VCaP (cell line): ENCODE measurements around the gene ATP2B3.

Experiments
- H3K27ac ChIP-seq: fragments of 450-650 bp; 2 replicates; pipeline ENCODE4 v1.5.1; 2017
- CTCF ChIP-seq: fragments of 450-650 bp; conservative IDR thresholded peaks from 2 replicates; pipeline ENCODE4 v1.5.1; 2017; ENCODE audit warnings: mild to moderate bottlenecking, moderate library complexity

The ATP2B3 gene

GRCh38 chrX:153478746-153479145, 38.7 kb upstream of the ATP2B3 start:
- H3K27ac ChIP-seq = no peak overlapping the region
- no peak for TF ChIP-seq CTCF

- TF ChIP-seq CTCF = no peak
- no peak overlapping the region for H3K27ac ChIP-seq
Observed at GRCh38 chrX:153481043-153481442, 36.4 kb upstream of the ATP2B3 start.

- no peak for TF ChIP-seq CTCF
- no peak overlapping the region for H3K27ac ChIP-seq
Observed at GRCh38 chrX:153482376-153483015, 34.9 kb upstream of the ATP2B3 start.

GRCh38 chrX:153485396-153486080, 31.9 kb upstream of the ATP2B3 start:
- no peak for TF ChIP-seq CTCF
- H3K27ac ChIP-seq = no peak overlapping the region

GRCh38 chrX:153486171-153486570, 31.3 kb upstream of the ATP2B3 start:
- TF ChIP-seq CTCF = no peak
- H3K27ac ChIP-seq = no peak overlapping the region

GRCh38 chrX:153487590-153488071, 29.8 kb upstream of the ATP2B3 start:
- H3K27ac ChIP-seq = no peak overlapping the region
- no peak for TF ChIP-seq CTCF

- TF ChIP-seq CTCF = no peak
- H3K27ac ChIP-seq = no peak overlapping the region
Observed at GRCh38 chrX:153488231-153488914, 29.1 kb upstream of the ATP2B3 start.
